ENCODE data around the gene ATG16L1.

ATG16L1 gene

GRCh38 chr2:233236820-233237589 lies 14.5 kb upstream of the ATG16L1 start:
- H3K4me3 ChIP-seq (ENCODE audit: low read depth, low read length), result no peak overlapping the region
- TF ChIP-seq CTCF (conservative IDR thresholded peaks at IDR 0.05; ENCODE audit: low read depth, low read length), result no peak
- DNase-seq (ENCODE audit: low read depth), result no peak

- no peak for DNase-seq (ENCODE audit: low read depth)
- TF ChIP-seq CTCF (conservative IDR thresholded peaks at IDR 0.05; ENCODE audit: low read depth, low read length), result no peak
- no peak overlapping the region for H3K4me3 ChIP-seq (ENCODE audit: low read depth, low read length)
Measured at GRCh38 chr2:233240897-233241296, 10.6 kb upstream of the ATG16L1 start.

- no peak for TF ChIP-seq CTCF (conservative IDR thresholded peaks at IDR 0.05; ENCODE audit: low read depth, low read length)
- no peak for DNase-seq (ENCODE audit: low read depth)
- no peak overlapping the region for H3K4me3 ChIP-seq (ENCODE audit: low read depth, low read length)
Measured at GRCh38 chr2:233241803-233242202, 9.7 kb upstream of the ATG16L1 start.

- DNase-seq (ENCODE audit: low read depth), result peak; percentile 48
- no peak for TF ChIP-seq CTCF (conservative IDR thresholded peaks at IDR 0.05; ENCODE audit: low read depth, low read length)
- no peak overlapping the region for H3K4me3 ChIP-seq (ENCODE audit: low read depth, low read length)
Measured at GRCh38 chr2:233242231-233242927, 9.1 kb upstream of the ATG16L1 start.

- no peak for TF ChIP-seq CTCF (conservative IDR thresholded peaks at IDR 0.05; ENCODE audit: low read depth, low read length)
- no peak overlapping the region for H3K4me3 ChIP-seq (ENCODE audit: low read depth, low read length)
- DNase-seq (ENCODE audit: low read depth), result no peak
Measured at GRCh38 chr2:233243348-233243747, 8.1 kb upstream of the ATG16L1 start.

- TF ChIP-seq CTCF (conservative IDR thresholded peaks at IDR 0.05; ENCODE audit: low read depth, low read length), result no peak
- DNase-seq (ENCODE audit: low read depth), result no peak
- no peak overlapping the region for H3K4me3 ChIP-seq (ENCODE audit: low read depth, low read length)
Measured at GRCh38 chr2:233244818-233245217, 6.7 kb upstream of the ATG16L1 start.
